OCI-LY3 (cell line): ENCODE results near the gene SESN1.

Experiments
- CTCF ChIP-seq: fragments of 200-600, 300-600 bp; sonication (generic); IDR thresholded peaks from 2 replicates; pipeline ENCODE4 v1.5.1; 2014; ENCODE audit warnings: antibody characterized with exemption, low read length, low read depth
- EZH2phosphoT487 ChIP-seq: fragments of 200-600 bp; shearing (Covaris generic); IDR thresholded peaks from 2 replicates; pipeline ENCODE4 v1.6.1; 2018; ENCODE audit warnings: antibody characterized with exemption, mixed run types, low read depth

GRCh38 chr6:108945681-108946159 is 148.9 kb downstream of the SESN1 start:
- TF ChIP-seq CTCF, result no peak
- no peak for TF ChIP-seq EZH2phosphoT487
